ENCODE results near the gene ATP8A2. TPM values are rescaled to one million over a fixed set of nuclear protein-coding genes. Genes with fewer than 3 reads are reported as not detected.

The ATP8A2 gene
- total RNA-seq, 2 donors from 2014 or later: 0.41 to 1.6 TPM

DNA sequence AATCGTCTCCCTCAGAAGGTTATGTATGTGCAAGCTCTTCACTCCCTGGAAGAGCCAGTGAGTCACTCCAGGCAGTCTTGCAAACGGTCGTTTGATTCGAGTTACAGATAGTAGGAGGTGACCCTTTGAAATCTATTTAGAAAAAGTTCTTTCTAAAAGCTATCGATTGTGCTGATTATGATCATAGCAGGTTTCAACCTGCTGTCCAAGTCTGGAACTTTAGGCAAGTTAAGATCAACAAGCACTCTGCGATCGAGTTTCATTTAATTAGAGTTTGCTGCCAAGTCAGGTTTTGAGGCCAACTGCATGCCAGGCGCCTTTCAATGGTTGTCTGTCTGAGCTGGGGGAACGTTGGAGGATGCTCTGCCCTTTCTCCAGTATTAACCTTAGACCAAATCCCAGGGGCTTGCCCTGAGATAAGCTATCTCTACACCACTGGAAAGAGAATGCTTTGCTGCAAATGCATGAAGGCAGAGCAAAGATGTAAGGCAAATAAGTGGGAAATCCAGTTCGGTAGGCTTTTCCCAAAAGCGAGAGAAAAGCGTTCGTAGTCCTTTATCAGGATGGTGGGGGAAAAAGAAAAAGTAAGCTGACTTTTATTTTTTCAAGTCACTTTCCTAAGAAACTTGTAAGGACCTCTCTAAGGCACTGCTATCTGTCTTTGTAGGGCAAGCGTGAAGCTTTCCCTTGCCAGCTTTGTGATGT lies 287.5 kb downstream of the ATP8A2 start:
- Histone ChIP-seq H3K36me3 (no peaks in the 10 kb centered on the region), H3K27ac (no peak overlapping the region), H3K9me3 (no peaks in the 10 kb centered on the region), H3K4me1 (ENCODE audit: control insufficient read depth in 1 of 2, low read depth in 2 of 2) (no peaks in the 10 kb centered on the region), H3K4me3 (no peak overlapping the region), H3K27me3 (replicated peaks; ENCODE audit: insufficient read depth) (no peaks in the 10 kb centered on the region)
- no peak for DNase-seq (ENCODE audit: low spot score)
- no peak for ATAC-seq (ENCODE audit: insufficient number of reproducible peaks, low FRiP score, low read depth)
- TF ChIP-seq, protein P1, sequence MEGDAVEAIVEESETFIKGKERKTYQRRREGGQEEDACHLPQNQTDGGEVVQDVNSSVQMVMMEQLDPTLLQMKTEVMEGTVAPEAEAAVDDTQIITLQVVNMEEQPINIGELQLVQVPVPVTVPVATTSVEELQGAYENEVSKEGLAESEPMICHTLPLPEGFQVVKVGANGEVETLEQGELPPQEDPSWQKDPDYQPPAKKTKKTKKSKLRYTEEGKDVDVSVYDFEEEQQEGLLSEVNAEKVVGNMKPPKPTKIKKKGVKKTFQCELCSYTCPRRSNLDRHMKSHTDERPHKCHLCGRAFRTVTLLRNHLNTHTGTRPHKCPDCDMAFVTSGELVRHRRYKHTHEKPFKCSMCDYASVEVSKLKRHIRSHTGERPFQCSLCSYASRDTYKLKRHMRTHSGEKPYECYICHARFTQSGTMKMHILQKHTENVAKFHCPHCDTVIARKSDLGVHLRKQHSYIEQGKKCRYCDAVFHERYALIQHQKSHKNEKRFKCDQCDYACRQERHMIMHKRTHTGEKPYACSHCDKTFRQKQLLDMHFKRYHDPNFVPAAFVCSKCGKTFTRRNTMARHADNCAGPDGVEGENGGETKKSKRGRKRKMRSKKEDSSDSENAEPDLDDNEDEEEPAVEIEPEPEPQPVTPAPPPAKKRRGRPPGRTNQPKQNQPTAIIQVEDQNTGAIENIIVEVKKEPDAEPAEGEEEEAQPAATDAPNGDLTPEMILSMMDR (IDR thresholded peaks at IDR 0.05): no peak

DNA sequence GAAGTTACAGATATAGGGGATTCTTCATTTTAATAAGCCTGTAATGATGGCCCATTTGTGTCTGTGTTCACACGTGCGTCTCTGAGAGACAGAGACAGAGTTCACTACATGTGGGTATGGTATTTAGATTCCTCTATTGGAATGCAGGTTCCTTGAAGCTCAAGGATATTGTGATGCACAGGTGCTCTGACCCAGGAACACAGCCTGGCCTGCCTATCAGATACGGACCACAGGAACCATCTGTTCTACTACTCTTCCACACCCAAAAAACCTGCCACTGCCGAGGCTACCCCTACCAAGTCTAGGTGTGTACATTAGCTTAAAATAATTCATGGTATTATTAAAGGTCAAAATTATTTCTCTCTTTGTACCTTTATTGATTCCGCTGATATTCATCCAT lies 289.2 kb downstream of the ATP8A2 start:
- Histone ChIP-seq H3K4me3 (no peak overlapping the region), H3K4me1 (ENCODE audit: control insufficient read depth in 1 of 2, low read depth in 2 of 2) (no peaks in the 10 kb centered on the region), H3K27me3 (replicated peaks; ENCODE audit: insufficient read depth) (no peaks in the 10 kb centered on the region), H3K9me3 (no peaks in the 10 kb centered on the region), H3K27ac (no peak overlapping the region), H3K36me3 (no peaks in the 10 kb centered on the region)
- ATAC-seq (ENCODE audit: insufficient number of reproducible peaks, low FRiP score, low read depth): no peak
- TF ChIP-seq, protein P1 (IDR thresholded peaks at IDR 0.05): no peak
- DNase-seq (ENCODE audit: low spot score): no peak

GRCh38 chr13:25662516-25662915 lies 290.7 kb downstream of the ATP8A2 start:
- TF ChIP-seq, protein P1 (IDR thresholded peaks at IDR 0.05): no peak
- Histone ChIP-seq H3K27ac (no peak overlapping the region), H3K27me3 (replicated peaks; ENCODE audit: insufficient read depth) (no peaks in the 10 kb centered on the region), H3K36me3 (no peaks in the 10 kb centered on the region), H3K4me1 (ENCODE audit: control insufficient read depth in 1 of 2, low read depth in 2 of 2) (no peaks in the 10 kb centered on the region), H3K9me3 (no peaks in the 10 kb centered on the region), H3K4me3 (no peak overlapping the region)
- ATAC-seq (ENCODE audit: insufficient number of reproducible peaks, low FRiP score, low read depth): no peak
- DNase-seq (ENCODE audit: low spot score): no peak

GRCh38 chr13:25668345-25668744 lies 296.6 kb downstream of the ATP8A2 start:
- TF ChIP-seq, protein P1 (IDR thresholded peaks at IDR 0.05): no peak

DNA sequence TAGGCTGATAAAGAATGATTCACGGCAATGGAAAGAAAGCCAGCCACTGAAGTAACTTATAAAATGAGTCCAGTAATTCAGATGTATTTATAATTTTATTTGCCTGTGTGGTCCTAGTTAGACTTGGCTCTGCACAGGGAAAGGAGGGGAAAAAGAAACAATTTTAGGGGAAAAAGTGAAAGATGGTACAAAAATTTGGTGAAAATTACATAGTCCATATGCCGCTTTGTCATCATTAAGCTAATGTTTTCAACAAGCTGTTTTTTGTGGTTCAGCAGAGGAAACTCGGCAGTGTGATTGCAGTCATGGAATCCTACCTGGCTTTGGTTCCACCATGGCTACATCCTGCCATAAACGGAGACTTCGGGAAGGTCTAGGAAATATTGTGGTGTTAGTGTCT lies 301.9 kb downstream of the ATP8A2 start:
- Histone ChIP-seq H3K9me3 (peaks cover 4% of the 10 kb centered on the region), H3K4me3 (no peak overlapping the region), H3K4me1 (ENCODE audit: control insufficient read depth in 1 of 2, low read depth in 2 of 2) (no peaks in the 10 kb centered on the region), H3K27me3 (replicated peaks; ENCODE audit: insufficient read depth) (no peaks in the 10 kb centered on the region), H3K27ac (no peak overlapping the region), H3K36me3 (no peaks in the 10 kb centered on the region)
- DNase-seq (ENCODE audit: low spot score) (no peak), ATAC-seq (ENCODE audit: insufficient number of reproducible peaks, low FRiP score, low read depth) (no peak)
- TF ChIP-seq, protein P1 (IDR thresholded peaks at IDR 0.05): no peak

More at GRCh38 chr13:25668345-25668744, 296.6 kb downstream of the ATP8A2 start:
- Histone ChIP-seq H3K27ac (no peak overlapping the region), H3K27me3 (replicated peaks; ENCODE audit: insufficient read depth) (no peaks in the 10 kb centered on the region), H3K4me3 (no peak overlapping the region), H3K4me1 (ENCODE audit: control insufficient read depth in 1 of 2, low read depth in 2 of 2) (no peaks in the 10 kb centered on the region), H3K9me3 (peaks cover 4% of the 10 kb centered on the region), H3K36me3 (no peaks in the 10 kb centered on the region)
- ATAC-seq (ENCODE audit: insufficient number of reproducible peaks, low FRiP score, low read depth) (no peak), DNase-seq (ENCODE audit: low spot score) (no peak)
